ENCODE data around the gene SCD5.

Gene SCD5

DNA sequence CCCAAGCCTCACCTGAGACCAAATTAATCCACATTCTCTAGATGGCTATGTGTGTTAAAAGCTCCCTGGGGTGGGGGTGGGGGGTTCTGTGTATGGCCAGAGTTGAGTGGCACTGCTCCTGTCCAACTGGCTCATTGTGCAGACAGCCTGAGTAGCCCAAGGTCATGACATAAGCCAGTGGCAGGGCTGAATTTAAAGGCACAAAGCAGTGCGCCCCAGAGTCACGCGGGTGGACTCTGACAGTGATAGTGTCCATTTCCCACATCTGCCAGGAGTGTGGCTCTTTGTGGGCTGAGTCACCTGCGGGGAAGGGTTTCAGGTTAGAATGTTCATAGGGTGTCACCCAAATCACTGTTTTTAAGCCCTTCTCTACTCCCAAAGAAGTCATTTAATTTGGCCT lies 45.4 kb downstream of the SCD5 start:
- Histone ChIP-seq H3K4me3 (ENCODE audit: low read depth in 1 of 5, low read length in 5 of 5) (no peak overlapping the region), H3K9me3 (ENCODE audit: control insufficient read depth in 5 of 5, low read length in 5 of 5) (no peaks in the 10 kb centered on the region), H3K4me1 (ENCODE audit: control insufficient read depth in 5 of 5, insufficient read depth in 5 of 5, low read length in 5 of 5) (no peaks in the 10 kb centered on the region), H3K9ac (ENCODE audit: low read length in 5 of 5) (no peak overlapping the region), H3K27ac (ENCODE audit: low read depth, low read length) (no peak overlapping the region), H3K36me3 (ENCODE audit: control insufficient read depth in 5 of 5, insufficient read depth in 5 of 5, low read length in 5 of 5) (no peaks in the 10 kb centered on the region), H3K27me3 (ENCODE audit: control insufficient read depth in 5 of 5, insufficient read depth in 4 of 5, low read length in 5 of 5) (peaks cover 0 to 3% (median 0%) of the 10 kb centered on the region in 5 donors)

DNA sequence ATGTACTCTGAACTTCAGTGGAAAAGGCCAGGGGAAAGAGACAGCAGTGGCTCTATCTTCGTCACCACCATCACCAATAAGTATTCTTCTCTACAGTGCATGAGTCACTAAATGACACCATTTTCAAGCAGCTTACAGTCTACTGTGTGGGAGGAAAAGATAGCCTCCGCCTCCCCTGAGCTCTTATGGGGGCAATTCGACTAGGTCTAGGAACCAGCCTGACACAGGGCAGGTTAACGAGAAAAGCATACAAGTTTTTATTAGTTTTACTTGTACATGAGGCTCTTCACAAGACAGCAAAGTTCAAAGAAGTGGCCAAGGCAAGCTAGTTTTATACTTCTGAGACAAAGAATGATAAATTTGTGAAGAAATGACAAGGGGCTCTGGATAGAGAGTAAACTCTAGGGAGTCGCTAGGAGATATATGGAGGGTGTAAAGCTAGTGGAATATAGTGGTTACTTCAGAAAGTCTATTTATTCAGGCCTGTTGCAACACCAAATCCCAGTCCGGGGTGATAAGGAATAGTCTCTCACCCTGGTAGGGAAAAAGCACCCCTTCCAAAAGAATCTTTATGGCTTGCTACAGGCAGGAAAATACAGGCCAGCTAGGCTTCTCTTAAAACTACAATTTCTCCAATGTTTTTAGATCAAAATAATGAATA lies 49.7 kb downstream of the SCD5 start:
- no peaks in the 10 kb centered on the region for H3K9me3 ChIP-seq (ENCODE audit: control insufficient read depth in 5 of 5, low read length in 5 of 5)
- H3K27ac ChIP-seq (ENCODE audit: low read depth, low read length) = no peak overlapping the region
- H3K4me1 ChIP-seq (ENCODE audit: control insufficient read depth in 5 of 5, insufficient read depth in 5 of 5, low read length in 5 of 5) = no peaks in the 10 kb centered on the region
- no peak overlapping the region for H3K4me3 ChIP-seq (ENCODE audit: low read depth in 1 of 5, low read length in 5 of 5)
- H3K36me3 ChIP-seq (ENCODE audit: control insufficient read depth in 5 of 5, insufficient read depth in 5 of 5, low read length in 5 of 5) = no peaks in the 10 kb centered on the region
- H3K27me3 ChIP-seq (ENCODE audit: control insufficient read depth in 5 of 5, insufficient read depth in 4 of 5, low read length in 5 of 5) = peaks cover 0 to 2% (median 0%) of the 10 kb centered on the region in 5 donors
- H3K9ac ChIP-seq (ENCODE audit: low read length in 5 of 5) = no peak overlapping the region

DNA sequence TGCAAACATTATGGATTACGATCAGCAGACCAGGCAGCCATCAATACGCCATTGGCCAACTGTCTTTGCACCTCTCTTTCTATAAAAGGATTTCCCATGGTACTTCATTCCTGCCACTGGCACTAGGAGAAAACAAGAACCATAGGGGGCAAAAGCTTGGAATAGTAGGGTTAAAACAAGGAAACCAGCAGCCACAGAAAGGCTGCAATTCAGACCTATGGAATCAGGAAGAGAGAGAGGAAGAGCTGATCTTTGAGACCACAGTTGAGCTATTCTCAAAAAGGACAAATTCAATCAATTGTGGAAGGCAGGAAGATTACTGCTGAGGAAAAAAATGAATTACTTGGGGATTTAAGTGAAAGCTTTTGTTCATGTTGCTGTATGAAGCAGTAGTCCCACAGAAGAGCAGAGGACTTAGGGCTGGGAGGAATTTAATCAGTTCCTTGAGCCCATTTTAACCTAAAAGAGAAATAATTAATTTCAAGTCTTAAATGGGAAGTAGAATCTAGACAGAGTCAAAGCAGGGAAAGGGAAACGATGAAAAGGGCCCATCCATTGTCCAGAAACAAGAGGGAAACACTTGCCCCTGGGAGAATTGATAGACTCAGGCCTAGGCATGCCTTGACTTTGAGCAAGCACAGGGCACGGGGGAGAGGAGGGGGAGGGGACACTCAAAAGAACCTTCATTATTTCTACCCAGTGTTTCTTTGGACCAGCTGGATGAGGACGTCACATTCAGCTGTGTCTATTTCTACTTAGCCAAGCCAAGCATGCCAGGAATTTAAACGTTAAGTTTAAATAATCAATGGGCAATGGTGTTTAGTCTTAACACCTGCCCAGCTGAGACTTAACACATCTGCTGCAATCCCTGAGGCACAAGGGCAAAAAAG lies 50.7 kb downstream of the SCD5 start:
- Histone ChIP-seq H3K36me3 (ENCODE audit: control insufficient read depth in 5 of 5, insufficient read depth in 5 of 5, low read length in 5 of 5) (no peaks in the 10 kb centered on the region), H3K4me3 (ENCODE audit: low read depth in 1 of 5, low read length in 5 of 5) (no peak overlapping the region), H3K9me3 (ENCODE audit: control insufficient read depth in 5 of 5, low read length in 5 of 5) (no peaks in the 10 kb centered on the region), H3K27ac (ENCODE audit: low read depth, low read length) (no peak overlapping the region), H3K4me1 (ENCODE audit: control insufficient read depth in 5 of 5, insufficient read depth in 5 of 5, low read length in 5 of 5) (no peaks in the 10 kb centered on the region), H3K27me3 (ENCODE audit: control insufficient read depth in 5 of 5, insufficient read depth in 4 of 5, low read length in 5 of 5) (no peaks in the 10 kb centered on the region), H3K9ac (ENCODE audit: low read length in 5 of 5) (no peak overlapping the region)

DNA sequence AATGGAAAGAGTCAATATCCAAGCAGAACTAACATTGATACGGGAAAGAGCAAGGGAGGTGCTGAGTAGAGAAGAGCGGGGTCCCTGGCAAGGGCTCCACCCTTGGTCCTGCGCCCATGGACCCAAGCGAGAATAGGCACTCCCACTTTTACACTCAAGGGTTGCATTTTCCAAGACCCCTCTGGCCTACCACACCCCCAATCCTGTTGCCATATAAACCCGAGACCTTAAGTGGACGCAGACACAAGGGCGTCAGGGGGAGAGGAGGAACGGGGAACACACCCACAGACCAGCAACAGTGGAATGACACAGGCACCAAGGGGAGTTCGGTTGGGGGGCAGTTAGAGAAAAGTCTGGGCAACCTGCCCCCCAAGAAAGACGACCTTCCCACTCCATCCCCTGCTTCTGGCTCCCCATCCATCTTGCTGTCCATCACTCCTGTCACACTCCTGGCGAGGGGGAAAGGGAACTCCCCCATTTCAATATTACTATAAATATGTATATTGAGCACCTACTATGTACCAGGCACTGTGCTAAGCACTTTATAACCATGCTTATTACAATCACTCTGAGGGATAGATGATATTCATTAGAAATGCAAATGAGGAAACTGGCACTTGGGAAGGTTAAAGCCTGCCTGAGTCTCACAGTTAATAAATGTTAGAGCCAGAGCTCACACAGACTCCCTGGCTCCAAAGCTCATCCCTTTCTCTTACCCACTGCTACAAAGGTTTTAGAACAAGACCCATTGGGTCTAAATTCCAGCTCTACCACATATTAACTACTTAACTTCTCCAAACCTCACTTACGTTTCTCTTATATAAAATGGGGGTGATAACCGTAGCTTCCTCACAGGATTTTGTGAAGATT lies 51.7 kb downstream of the SCD5 start:
- no peaks in the 10 kb centered on the region for H3K4me1 ChIP-seq (ENCODE audit: control insufficient read depth in 5 of 5, insufficient read depth in 5 of 5, low read length in 5 of 5)
- no peak overlapping the region for H3K4me3 ChIP-seq (ENCODE audit: low read depth in 1 of 5, low read length in 5 of 5)
- H3K27ac ChIP-seq (ENCODE audit: low read depth, low read length) = no peak overlapping the region
- H3K27me3 ChIP-seq (ENCODE audit: control insufficient read depth in 5 of 5, insufficient read depth in 4 of 5, low read length in 5 of 5) = no peaks in the 10 kb centered on the region
- no peaks in the 10 kb centered on the region for H3K36me3 ChIP-seq (ENCODE audit: control insufficient read depth in 5 of 5, insufficient read depth in 5 of 5, low read length in 5 of 5)
- H3K9ac ChIP-seq (ENCODE audit: low read length in 5 of 5) = no peak overlapping the region
- no peaks in the 10 kb centered on the region for H3K9me3 ChIP-seq (ENCODE audit: control insufficient read depth in 5 of 5, low read length in 5 of 5)

DNA sequence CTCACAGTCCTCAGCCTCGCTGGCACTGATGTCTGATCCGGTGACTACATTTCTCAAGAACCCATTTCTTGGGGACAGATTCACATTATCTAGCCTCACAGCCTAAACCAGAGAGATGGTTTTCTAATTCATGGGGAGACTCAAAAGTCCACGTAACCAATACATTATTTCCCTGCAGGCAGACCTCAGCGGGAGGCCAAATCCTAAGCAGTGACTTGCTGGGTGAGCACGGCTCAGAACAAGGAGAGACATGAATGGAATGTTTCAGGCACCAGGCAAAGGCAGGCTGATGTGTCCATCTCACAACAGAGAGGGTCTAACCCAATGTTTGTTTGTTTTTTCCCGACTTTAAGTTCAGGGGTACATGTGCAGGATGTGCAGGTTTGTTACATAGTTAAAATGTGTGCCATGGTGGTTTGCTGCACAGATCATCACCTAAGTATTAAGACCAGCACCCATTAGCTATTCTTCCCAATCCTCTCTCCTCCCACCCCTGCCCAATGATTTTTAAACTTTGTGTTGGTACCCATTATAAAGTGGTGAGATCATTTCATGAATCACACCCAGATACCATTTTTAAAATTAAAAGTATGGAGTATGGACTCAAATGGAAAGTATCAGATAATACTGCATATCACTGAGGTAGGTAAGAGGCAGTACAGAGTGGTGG lies 53.3 kb downstream of the SCD5 start:
- Histone ChIP-seq H3K9me3 (ENCODE audit: control insufficient read depth in 5 of 5, low read length in 5 of 5) (no peaks in the 10 kb centered on the region), H3K36me3 (ENCODE audit: control insufficient read depth in 5 of 5, insufficient read depth in 5 of 5, low read length in 5 of 5) (no peaks in the 10 kb centered on the region), H3K4me1 (ENCODE audit: control insufficient read depth in 5 of 5, insufficient read depth in 5 of 5, low read length in 5 of 5) (no peaks in the 10 kb centered on the region), H3K27me3 (ENCODE audit: control insufficient read depth in 5 of 5, insufficient read depth in 4 of 5, low read length in 5 of 5) (no peaks in the 10 kb centered on the region), H3K9ac (ENCODE audit: low read length in 5 of 5) (no peak overlapping the region), H3K4me3 (ENCODE audit: low read depth in 1 of 5, low read length in 5 of 5) (no peak overlapping the region), H3K27ac (ENCODE audit: low read depth, low read length) (no peak overlapping the region)

DNA sequence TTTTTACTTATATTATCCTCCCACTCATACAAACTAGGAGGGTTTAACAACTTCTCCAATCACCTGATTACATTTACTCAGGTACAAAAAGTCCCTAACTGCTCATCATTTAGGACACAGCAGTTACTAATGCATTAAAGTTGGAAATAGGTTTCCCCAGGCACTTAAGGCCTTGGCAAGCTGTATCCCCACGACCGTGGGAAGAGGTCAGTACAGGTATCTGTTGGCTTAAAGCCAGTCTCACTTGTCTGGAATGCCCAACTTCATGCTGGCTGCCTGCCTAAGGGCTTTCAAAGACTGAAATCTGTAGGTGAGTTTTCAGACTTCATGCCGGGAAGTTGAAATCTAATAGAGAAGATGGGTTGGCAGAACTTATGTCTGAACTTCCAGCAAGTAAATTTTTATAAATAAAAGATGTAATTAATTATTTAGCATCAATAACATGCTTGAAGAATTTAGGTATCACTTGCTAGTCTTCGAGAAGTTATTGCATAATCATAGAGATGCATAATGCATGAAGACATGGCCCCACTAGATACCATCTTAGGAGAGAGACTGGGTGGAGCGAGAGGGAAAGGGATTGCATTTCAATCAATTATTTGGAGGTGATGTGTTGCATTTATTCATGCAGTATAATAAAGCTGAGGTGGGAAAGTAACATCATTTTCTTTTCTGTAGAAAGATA lies 54.2 kb downstream of the SCD5 start:
- H3K27me3 ChIP-seq (ENCODE audit: control insufficient read depth in 5 of 5, insufficient read depth in 4 of 5, low read length in 5 of 5) = no peaks in the 10 kb centered on the region
- no peak overlapping the region for H3K9ac ChIP-seq (ENCODE audit: low read length in 5 of 5)
- H3K9me3 ChIP-seq (ENCODE audit: control insufficient read depth in 5 of 5, low read length in 5 of 5) = no peaks in the 10 kb centered on the region
- no peak overlapping the region for H3K4me3 ChIP-seq (ENCODE audit: low read depth in 1 of 5, low read length in 5 of 5)
- H3K27ac ChIP-seq (ENCODE audit: low read depth, low read length) = no peak overlapping the region
- no peaks in the 10 kb centered on the region for H3K36me3 ChIP-seq (ENCODE audit: control insufficient read depth in 5 of 5, insufficient read depth in 5 of 5, low read length in 5 of 5)
- H3K4me1 ChIP-seq (ENCODE audit: control insufficient read depth in 5 of 5, insufficient read depth in 5 of 5, low read length in 5 of 5) = no peaks in the 10 kb centered on the region

DNA sequence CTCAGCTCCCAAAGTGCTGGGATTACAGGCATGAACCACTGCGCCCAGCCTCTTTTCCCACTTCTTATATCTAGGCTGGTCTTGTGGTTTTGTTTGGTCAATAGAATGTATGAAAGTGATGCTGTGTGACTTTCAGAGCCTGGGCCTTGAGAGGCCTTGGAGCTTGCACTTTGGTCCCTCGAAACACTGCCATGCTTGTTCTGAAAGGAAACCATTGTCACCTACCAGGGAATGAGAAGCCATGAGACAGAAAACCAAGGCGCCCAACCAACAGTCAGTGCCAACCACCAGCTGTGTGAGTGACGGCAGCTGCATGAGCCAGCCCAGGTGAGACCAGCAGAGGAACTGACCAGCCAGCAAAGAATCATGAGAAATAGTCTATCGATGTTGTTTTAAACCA lies 57.4 kb downstream of the SCD5 start:
- Histone ChIP-seq H3K4me3 (ENCODE audit: low read depth in 1 of 5, low read length in 5 of 5) (no peak overlapping the region), H3K27me3 (ENCODE audit: control insufficient read depth in 5 of 5, insufficient read depth in 4 of 5, low read length in 5 of 5) (no peaks in the 10 kb centered on the region), H3K36me3 (ENCODE audit: control insufficient read depth in 5 of 5, insufficient read depth in 5 of 5, low read length in 5 of 5) (no peaks in the 10 kb centered on the region), H3K4me1 (ENCODE audit: control insufficient read depth in 5 of 5, insufficient read depth in 5 of 5, low read length in 5 of 5) (no peaks in the 10 kb centered on the region), H3K27ac (ENCODE audit: low read depth, low read length) (no peak overlapping the region), H3K9me3 (ENCODE audit: control insufficient read depth in 5 of 5, low read length in 5 of 5) (no peaks in the 10 kb centered on the region), H3K9ac (ENCODE audit: low read length in 5 of 5) (no peak overlapping the region)

DNA sequence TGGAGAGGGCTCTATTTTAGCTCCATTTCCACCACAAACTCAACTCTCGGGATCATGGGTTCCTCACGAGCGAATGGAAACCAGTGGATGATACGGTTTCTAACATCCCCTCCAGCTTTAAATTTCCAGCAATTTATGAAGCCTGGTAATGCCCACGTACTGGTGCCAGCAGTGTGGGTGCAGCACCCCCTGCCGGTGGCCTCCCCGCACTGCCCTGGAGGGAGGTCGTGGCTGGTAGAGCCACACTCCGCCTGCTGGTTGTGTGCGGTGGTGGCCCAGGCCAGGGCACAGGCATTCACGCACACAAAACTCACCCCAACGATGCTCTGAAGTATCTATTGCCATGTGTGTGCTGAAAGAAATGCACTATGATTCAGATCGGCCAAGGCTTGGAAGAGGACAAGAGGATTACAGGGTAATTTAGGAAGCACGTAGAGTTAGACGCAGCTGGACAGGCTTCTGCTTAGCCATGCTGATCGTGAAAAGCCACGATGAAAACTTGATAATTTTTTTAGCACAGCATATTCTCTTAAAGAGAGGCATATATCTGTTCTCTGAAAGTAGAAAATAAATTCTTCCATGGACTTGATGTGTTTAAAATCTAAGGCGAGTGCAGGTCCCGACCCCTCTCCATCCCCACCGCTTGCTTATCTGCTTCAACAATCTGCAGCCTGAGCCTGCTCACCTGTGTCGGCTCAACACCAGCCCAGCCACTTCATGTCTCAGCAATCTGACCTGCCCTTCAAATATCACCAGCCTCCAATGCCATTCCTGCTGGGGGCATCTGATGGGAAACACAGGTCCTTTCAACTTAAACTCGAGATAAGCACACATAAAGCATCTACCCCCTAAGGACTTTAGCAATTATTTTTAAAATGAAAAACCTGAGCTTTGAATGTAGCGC lies 59.1 kb downstream of the SCD5 start:
- H3K27ac ChIP-seq (ENCODE audit: low read depth, low read length) = no peak overlapping the region
- H3K9me3 ChIP-seq (ENCODE audit: control insufficient read depth in 5 of 5, low read length in 5 of 5) = no peaks in the 10 kb centered on the region
- H3K36me3 ChIP-seq (ENCODE audit: control insufficient read depth in 5 of 5, insufficient read depth in 5 of 5, low read length in 5 of 5) = no peaks in the 10 kb centered on the region
- H3K4me3 ChIP-seq (ENCODE audit: low read depth in 1 of 5, low read length in 5 of 5) = no peak overlapping the region
- H3K4me1 ChIP-seq (ENCODE audit: control insufficient read depth in 5 of 5, insufficient read depth in 5 of 5, low read length in 5 of 5) = no peaks in the 10 kb centered on the region
- no peaks in the 10 kb centered on the region for H3K27me3 ChIP-seq (ENCODE audit: control insufficient read depth in 5 of 5, insufficient read depth in 4 of 5, low read length in 5 of 5)
- H3K9ac ChIP-seq (ENCODE audit: low read length in 5 of 5) = no peak overlapping the region

DNA sequence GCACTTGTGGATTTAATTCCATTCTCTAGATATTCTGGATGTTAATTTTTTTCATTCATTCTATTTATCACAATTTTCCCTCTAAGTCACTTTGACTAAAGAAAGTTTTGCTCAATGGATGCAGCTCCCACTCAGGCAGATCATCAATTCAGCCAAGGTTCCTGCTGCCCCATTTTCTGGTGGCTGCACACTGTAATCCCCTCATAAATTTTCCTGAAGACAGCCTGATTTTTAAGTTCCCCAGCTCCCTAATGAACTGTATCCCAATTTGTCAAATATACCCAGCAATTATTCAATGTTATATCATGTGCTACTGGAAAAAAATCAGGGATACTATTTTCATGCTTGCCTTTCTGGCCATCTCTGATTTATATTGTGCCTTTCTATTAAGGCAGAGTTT lies 61.2 kb downstream of the SCD5 start:
- Histone ChIP-seq H3K27ac (ENCODE audit: low read depth, low read length) (no peak overlapping the region), H3K9me3 (ENCODE audit: control insufficient read depth in 5 of 5, low read length in 5 of 5) (no peaks in the 10 kb centered on the region), H3K9ac (ENCODE audit: low read length in 5 of 5) (no peak overlapping the region), H3K36me3 (ENCODE audit: control insufficient read depth in 5 of 5, insufficient read depth in 5 of 5, low read length in 5 of 5) (no peaks in the 10 kb centered on the region), H3K4me1 (ENCODE audit: control insufficient read depth in 5 of 5, insufficient read depth in 5 of 5, low read length in 5 of 5) (no peaks in the 10 kb centered on the region), H3K4me3 (ENCODE audit: low read depth in 1 of 5, low read length in 5 of 5) (no peak overlapping the region), H3K27me3 (ENCODE audit: control insufficient read depth in 5 of 5, insufficient read depth in 4 of 5, low read length in 5 of 5) (no peaks in the 10 kb centered on the region)
